MCF 10A (cell line): ENCODE data around the gene B3GAT3. TPM values are rescaled to one million over a fixed set of nuclear protein-coding genes. Genes with fewer than 3 reads are reported as not detected.

ENCODE experiments used
- BruUV-seq: library from RNA; stranded (reverse); fragments of 400-500 nt; replicated peaks from 2 replicates; lab custom pipeline; 2021; lab: Mats Ljungman, UMichigan
- CTCF ChIA-PET: fragments of 300-600 bp; sonication (Branson Sonifier 250); formaldehyde crosslinking; extraction: SDS; loops from one replicate; lab custom pipeline; 2021; ENCODE audit warnings: antibody characterized with exemption, inconsistent platforms; lab: Yijun Ruan, JAX
- POLR2A ChIA-PET: fragments of 300-600, 350-650 bp; sonication (Branson Sonifier 250); formaldehyde crosslinking; extraction: SDS; loops from one replicate; lab custom pipeline; 2020; ENCODE audit warnings: antibody characterized with exemption, inconsistent platforms; lab: Yijun Ruan, JAX
- DNase-seq: peaks from one replicate; pipeline ENCODE4 v3.0.0-alpha.2; 2018; ENCODE audit not compliant: unreplicated experiment
- H3K27ac Mint-ChIP-seq: one replicate; pipeline ENCODE4 v1.8.0; 2022; ENCODE audit warnings: mild to moderate bottlenecking, low read depth, mixed read lengths; ENCODE audit not compliant: unreplicated experiment
- H3K27me3 Mint-ChIP-seq: one replicate; pipeline ENCODE4 v1.8.0; 2022; ENCODE audit warnings: mixed read lengths; ENCODE audit not compliant: insufficient read depth, unreplicated experiment
- H3K36me3 Mint-ChIP-seq: one replicate; pipeline ENCODE4 v1.8.0; 2022; ENCODE audit warnings: mild to moderate bottlenecking, moderate library complexity, mixed read lengths; ENCODE audit not compliant: insufficient read depth, unreplicated experiment
- H3K4me1 Mint-ChIP-seq: one replicate; pipeline ENCODE4 v1.8.0; 2022; ENCODE audit warnings: mixed read lengths; ENCODE audit not compliant: insufficient read depth, unreplicated experiment
- H3K4me3 Mint-ChIP-seq: one replicate; pipeline ENCODE4 v1.8.0; 2022; ENCODE audit warnings: mild to moderate bottlenecking, moderate library complexity, mixed read lengths; ENCODE audit not compliant: unreplicated experiment
- H3K9me3 Mint-ChIP-seq: one replicate; pipeline ENCODE4 v1.8.0; 2022; ENCODE audit warnings: mixed read lengths; ENCODE audit not compliant: unreplicated experiment
- CTCF ChIP-seq: fragments of 200-600 bp; IDR thresholded peaks from one replicate; pipeline ENCODE4 v1.8.0; 2022; ENCODE audit warnings: antibody characterized with exemption, mild to moderate bottlenecking; ENCODE audit not compliant: unreplicated experiment
- intact Hi-C: fragments of 100-400 bp; cut with micrococcal nuclease; formaldehyde crosslinking; loops from 2 replicates; pipeline ENCODE4 v1.14.1; 2022
- total RNA-seq: library from RNA; stranded (reverse); gene quantifications from 2 replicates; pipeline ENCODE4 v1.2.3, GENCODE V29; 2022

B3GAT3 gene
- total RNA-seq, 1 experiment from 2014 or later: 42.4 TPM

- H3K36me3 Mint-ChIP-seq: peaks cover 36% of the 10 kb centered on the region
- no peak for DNase-seq
- H3K27me3 Mint-ChIP-seq: no peaks in the 10 kb centered on the region
- CTCF ChIA-PET: interaction anchor here (0.6 to 4.2 kb wide), 18 partner anchors 7 to 293 kb away, joined by 3 to 39 read pairs (median 3); partner anchors contain the start of genes B3GAT3, MTA2 and TUT1
- intact Hi-C loops: loop anchor here (5.0 kb wide), 2 partner anchors 36 to 39 kb away; partner anchors contain the start of genes EEF1G and GANAB
- BruUV-seq: TSS peak; percentile 4
- no peaks in the 10 kb centered on the region for H3K9me3 Mint-ChIP-seq
- peaks cover 17% of the 10 kb centered on the region for H3K4me1 Mint-ChIP-seq
- H3K27ac Mint-ChIP-seq: peak overlapping the region; percentile 80
- TF ChIP-seq CTCF: no peak
- peak overlapping the region; percentile 90 for H3K4me3 Mint-ChIP-seq
- POLR2A ChIA-PET: interaction anchor here (0.6 to 8.4 kb wide), 19 partner anchors 10 to 230 kb away, joined by 3 to 98 read pairs (median 4); partner anchors contain the start of genes B3GAT3, C11orf98, CSKMT and EEF1G
Observed at GRCh38 chr11:62610814-62611704, 10.7 kb downstream of the B3GAT3 start.

GRCh38 chr11:62610403-62610802 is 11.4 kb downstream of the B3GAT3 start:
- H3K27me3 Mint-ChIP-seq: no peaks in the 10 kb centered on the region
- TF ChIP-seq CTCF: no peak
- BruUV-seq: no TSS peak

GRCh38 chr11:62608776-62609175 is 13.0 kb downstream of the B3GAT3 start:
- no peak overlapping the region for H3K27ac Mint-ChIP-seq
- TF ChIP-seq CTCF: no peak
- H3K27me3 Mint-ChIP-seq: no peaks in the 10 kb centered on the region
- DNase-seq: no peak
- peaks cover 38% of the 10 kb centered on the region for H3K36me3 Mint-ChIP-seq
- ChIA-PET POLR2A (interaction anchor here (2.1 to 8.4 kb wide), 4 partner anchors 9 to 44 kb away, joined by 6 to 98 read pairs (median 52); partner anchors contain the start of genes B3GAT3, INTS5, MTA2 and TUT1), CTCF (interaction anchor here (0.6 to 1.4 kb wide), 4 partner anchors 12 to 108 kb away, joined by 3 to 4 read pairs (median 3); no protein-coding TSS in a partner anchor)
- BruUV-seq: no TSS peak
- peaks cover 7% of the 10 kb centered on the region for H3K4me1 Mint-ChIP-seq
- H3K9me3 Mint-ChIP-seq: no peaks in the 10 kb centered on the region
- H3K4me3 Mint-ChIP-seq: no peak overlapping the region
- intact Hi-C loops: no loop called here

More at GRCh38 chr11:62610403-62610802, 11.4 kb downstream of the B3GAT3 start:
- intact Hi-C loops: loop anchor here (5.0 kb wide), 2 partner anchors 37 to 38 kb away; partner anchors contain the start of genes EEF1G and GANAB
- Mint-ChIP-seq H3K36me3 (peaks cover 36% of the 10 kb centered on the region), H3K4me3 (peak overlapping the region; percentile 90), H3K4me1 (peaks cover 17% of the 10 kb centered on the region), H3K27ac (peak overlapping the region; percentile 53), H3K9me3 (no peaks in the 10 kb centered on the region)
- ChIA-PET POLR2A (interaction anchor here (1.0 to 8.4 kb wide), 6 partner anchors 10 to 176 kb away, joined by 3 to 98 read pairs (median 22); partner anchors contain the start of genes B3GAT3, EEF1G, MTA2 and TMEM179B), CTCF (interaction anchor here (0.6 to 4.2 kb wide), 5 partner anchors 18 to 502 kb away, joined by 3 to 39 read pairs (median 3); partner anchors contain the start of gene TUT1)
- DNase-seq: no peak
